GM18867 (cell line): Measurements from ENCODE around the gene WDR88.

ENCODE experiments used
- ATAC-seq: cut with Tn5 transposase; IDR thresholded peaks from one replicate; pipeline ENCODE4 v1.9.1; 2021; ENCODE audit warnings: mild to moderate bottlenecking, moderate library complexity; ENCODE audit not compliant: unreplicated experiment

Gene WDR88

DNA sequence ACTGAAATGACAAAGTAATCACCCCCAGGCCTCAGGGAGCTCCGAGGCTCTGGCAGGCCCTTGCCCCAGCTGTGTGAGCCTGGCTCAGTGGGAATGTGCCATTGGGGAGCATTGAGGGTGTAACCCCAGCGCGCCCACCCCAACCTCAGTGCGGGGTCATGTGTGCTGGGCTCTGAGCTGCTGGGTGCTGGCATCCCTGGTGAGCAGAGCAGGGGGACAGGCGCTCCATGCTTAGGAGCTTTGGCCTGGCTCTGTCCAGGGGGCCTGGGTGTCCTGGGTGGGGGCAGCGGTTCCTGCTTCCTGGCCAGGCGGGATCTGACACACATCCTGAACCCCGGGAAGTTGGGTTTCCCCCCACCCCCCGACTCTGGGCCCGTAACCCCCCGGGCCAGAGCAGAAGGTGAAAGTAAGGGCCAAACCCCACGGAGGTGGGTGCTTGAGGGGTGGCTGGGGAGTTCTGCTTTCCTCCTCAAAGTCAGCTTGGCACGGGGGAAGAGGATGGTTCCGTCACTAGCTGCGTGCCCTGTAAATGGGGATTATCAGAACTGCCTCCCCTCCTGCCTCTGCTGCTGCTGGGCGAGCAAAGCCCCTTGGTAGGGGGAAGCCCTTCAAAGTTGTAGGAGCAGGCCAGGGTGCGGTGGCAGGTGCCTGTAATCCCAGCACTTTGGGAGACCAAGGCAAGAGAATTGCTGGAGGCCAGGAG is 63.9 kb downstream of the WDR88 start:
- no peak for ATAC-seq

DNA sequence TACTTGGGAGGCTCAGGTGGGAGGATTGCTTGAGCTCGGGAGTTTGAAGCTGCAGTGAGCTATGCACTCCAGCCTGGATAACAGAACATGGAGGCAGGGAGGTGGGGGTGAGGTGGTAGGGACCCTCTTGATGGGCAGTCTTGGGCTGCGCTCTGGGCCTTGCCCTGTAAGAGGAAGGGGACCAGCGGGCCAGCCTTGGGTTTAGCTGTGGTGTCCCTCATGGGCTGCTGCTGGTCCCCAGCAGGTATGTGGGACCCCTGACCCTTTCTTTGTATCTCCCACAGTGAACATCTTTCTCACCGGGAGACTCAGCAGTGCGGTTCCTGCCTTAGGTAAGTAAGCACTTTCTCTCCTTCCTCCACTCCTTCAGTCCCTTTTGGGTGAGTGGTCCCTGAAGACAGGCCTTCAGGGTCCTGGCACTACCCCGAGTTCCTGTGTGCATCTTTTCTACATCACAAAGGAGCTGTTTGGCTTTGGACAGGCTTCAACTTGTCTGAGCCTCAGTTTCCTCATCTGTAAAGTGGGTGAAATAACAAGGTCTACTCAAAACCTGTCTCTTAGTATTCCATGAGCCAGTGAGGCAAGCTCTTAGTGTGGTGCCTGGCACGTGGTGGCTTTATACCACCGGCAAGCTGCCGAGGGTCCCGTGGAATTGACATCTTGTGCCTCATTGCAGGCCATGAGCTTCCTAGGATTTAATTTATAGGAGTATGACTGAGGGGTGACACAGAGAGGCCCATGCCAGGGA is 64.7 kb downstream of the WDR88 start:
- ATAC-seq = no peak

DNA sequence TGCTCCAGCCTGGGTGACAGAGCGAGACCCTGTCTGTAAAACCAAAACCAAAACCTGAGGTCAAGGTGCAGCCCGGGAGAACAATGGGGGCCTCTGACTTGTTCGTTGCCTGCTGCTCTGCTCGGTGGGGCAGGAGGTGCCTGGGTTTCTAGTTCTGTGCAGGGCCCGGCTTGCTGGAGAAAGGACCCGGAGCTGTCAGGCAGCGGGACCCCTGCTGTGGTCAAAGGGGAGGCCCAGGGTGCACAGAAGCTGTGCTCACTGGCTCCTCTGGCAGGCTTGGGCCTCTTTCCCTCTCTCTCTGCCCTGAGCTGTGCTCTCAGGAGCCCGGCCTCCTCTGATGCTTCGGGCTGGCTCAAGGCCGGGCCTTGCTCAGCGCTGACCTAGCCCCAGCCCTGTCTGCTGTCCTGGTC is 65.7 kb downstream of the WDR88 start:
- no peak for ATAC-seq

DNA sequence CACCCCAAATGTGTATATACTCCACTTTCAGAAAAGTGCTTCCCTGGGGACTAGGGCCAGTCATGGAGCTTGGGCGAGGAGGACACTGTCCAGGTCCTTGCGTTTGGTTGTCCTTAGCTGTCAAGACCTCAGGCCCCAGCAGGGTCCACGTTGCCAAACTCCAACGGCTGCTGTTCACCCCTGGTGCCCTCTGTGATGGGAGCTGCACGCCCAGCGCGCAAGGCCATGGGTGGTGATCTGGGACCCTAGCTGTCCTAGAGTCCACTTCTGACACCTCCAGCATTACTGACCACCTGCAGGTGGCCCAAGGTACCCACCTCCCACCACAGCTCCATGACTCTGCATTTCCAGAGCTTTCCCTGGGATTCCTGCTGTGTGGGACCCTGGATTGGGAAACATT is 66.3 kb downstream of the WDR88 start:
- ATAC-seq = no peak

DNA sequence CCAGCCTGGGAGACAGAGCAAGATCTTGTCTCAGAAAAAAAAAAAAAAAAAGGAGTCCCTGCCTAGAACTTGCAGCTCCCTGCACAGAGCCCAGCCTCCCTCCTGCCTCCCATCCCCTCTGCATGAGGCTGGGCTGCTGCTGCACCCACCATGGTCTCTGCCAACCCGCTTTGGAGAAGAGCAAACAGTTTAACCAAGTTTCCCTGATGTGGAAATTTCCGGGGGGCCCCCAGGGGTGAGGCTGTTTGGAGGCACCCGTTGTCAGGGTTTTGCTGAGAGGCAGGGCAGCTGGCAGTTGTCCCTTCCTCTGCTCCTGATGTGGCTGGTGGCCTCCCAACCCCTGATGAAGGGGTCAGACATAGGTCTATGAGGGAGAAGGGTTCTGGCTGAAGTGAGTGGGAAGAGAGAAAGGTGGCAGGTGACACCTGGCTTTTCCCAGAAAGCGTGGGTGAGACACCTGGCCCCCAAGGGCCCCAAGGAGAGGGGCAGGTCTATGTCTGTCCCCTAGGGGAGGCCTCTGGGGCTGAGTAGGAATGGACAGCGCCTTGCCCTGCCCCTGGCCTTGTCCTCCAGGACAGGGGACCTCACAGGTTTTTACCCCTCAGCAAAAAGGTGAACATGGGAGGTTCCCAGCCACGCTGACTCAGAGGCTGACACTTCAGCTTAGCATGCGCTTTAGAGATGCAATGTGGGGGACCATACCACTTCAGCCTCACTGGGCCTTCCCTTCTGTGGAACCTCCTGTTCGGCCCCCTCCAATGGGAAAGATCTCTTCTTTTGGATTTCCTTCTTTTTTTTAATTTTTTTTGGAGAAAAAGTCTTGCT is 67.7 kb downstream of the WDR88 start:
- ATAC-seq = no peak

DNA sequence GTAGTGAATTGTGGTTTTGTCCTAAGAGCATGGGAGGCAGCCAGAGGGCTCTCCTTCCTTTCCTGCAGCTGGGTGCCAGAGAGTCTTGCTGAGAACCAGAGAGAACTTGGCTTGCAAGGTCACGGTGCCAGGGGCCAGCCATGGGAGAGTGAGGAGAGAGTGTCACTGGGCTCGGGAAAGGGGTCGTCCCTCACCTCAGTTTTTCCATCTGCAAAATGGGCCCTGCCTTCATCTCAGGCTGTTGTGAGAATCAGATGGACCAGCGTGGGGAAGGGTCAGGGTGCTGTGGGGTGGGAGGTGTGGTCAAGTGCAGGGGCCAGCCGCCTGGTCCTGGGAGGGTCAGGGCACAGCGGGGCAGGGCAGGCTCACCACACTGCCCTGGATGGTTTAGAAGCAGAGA is 69.6 kb downstream of the WDR88 start:
- ATAC-seq = no peak

DNA sequence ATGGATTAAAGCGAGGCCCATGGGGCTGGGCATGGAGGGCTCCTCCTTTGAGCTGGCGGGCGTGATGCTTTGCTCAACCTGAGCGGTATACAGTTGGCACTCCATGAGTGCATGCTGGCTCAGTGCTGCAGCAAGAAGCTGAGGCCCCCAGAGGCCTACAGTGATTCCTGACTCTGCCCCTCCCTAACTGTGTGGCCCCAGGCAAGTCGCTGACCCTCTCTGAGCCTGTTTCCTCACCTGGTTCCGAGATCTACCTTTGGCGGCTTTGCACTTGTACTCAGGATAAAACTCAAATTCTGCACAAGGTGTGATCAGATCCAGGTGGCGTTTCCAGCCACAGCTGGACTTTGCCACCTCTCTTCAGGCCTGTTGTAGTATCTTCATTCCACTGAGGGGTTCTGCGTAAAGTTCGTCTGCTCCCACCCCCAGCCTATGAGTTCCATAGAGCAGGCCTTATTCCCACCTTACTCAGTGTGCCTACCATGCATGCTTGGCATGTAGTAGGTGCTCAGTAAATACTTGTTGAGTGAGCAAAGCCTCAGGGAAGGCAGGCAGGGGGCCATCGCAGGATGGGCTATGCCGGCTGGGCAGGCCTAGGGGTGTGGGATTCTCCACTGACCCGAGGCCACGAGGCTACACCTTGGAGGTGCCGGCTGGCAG is 70.1 kb downstream of the WDR88 start:
- no peak for ATAC-seq

- no peak for ATAC-seq
These were observed 70.9 kb downstream of the WDR88 start for GRCh38 chr19:33202546-33203507.

GRCh38 chr19:33203529-33203928 is 71.6 kb downstream of the WDR88 start:
- no peak for ATAC-seq

DNA sequence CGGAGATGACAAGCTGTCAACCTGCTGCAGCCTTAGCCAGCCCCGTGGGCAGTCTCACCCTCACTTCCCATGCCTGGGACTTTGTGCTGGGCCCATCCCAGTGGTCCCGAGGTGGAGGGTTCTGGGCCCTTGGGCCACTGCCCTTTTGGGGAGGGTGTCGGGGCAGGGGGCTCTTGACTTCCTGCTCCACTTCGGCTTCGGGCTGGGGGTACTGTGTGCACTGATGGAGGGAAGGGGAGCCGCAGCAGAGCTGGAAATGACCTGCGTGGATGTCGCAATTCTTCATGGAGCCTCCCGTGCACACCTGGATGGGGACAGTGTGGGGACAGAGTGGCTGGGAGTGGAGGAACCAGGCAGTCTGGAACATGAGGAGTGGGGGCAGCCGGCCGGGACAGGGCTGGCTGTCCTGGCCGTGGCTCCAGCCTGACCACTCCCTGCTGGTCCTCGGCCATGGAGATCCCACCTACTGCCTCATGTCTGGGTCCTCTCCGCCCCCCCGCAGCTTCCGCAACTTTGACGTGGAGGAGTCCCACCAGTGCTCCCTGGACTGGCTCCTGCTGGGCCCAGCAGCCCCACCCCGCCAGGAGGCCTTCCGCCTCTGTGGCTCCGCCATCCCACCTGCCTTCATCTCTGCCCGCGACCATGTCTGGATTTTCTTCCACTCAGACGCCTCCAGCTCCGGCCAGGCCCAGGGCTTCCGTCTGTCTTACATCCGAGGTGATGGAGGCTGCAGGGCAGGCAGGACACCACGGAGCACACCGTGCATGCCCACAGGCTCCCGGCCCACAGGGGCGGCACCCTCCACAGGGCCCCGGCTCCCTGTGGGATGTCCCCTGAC is 72.4 kb downstream of the WDR88 start:
- ATAC-seq = no peak

GRCh38 chr19:33205110-33205509 is 73.2 kb downstream of the WDR88 start:
- no peak for ATAC-seq

GRCh38 chr19:33205531-33206260 is 73.8 kb downstream of the WDR88 start:
- ATAC-seq = no peak

DNA sequence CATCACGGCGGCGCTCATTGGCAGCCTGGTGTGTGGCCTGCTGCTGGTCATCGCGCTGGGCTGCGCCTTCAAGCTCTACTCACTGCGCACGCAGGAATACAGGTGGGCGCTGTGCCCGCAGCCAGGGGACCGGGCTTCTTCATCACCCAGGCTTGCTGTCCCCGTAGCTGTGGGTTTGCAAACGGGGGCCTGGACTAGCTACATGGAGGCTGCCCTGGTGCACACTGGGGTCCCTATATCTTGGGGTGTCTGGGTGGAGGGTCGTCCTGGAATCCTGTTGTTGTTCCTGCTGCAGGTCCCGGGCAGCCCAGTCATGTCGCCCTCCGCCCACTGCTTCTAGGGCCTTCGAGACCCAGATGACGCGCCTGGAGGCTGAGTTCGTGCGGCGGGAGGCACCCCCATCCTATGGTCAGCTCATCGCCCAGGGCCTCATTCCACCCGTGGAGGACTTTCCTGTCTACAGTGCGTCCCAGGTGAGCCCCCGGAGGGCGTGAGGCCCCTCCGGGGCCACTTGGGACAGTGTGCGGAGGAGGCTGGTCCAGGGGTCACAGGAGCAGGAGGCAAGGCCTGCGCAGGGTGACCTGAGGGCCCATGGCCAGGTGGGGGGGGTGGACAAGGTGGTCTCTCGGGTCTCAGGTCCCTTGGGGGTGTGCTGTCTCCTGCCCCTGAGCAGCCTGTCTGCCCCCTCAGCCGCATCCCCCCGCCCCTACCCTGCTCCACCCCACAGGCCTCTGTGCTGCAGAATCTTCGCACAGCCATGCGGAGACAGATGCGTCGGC is 74.5 kb downstream of the WDR88 start:
- no peak for ATAC-seq

- ATAC-seq = no peak
These were observed 75.2 kb downstream of the WDR88 start for GRCh38 chr19:33207040-33207620.

DNA sequence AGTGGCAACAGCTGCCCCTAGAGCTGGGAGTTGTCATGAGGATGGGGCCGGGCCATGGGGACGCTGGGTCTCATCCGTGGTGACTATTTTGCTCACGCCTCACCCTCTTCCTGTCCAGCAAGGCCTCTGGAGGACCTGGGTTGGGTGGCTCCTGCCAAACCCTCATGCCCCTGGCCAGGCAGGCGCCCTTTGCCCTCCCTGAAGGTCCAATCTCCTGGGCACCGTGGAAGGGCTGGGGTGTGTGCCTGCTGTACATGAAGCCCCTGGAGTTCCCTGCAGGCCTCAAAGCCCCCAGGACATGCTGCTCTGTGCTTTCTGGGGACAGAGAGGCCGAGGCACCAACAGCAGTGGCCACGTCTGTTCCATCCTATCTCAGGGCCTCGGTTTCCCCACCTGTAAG is 76.0 kb downstream of the WDR88 start:
- no peak for ATAC-seq

DNA sequence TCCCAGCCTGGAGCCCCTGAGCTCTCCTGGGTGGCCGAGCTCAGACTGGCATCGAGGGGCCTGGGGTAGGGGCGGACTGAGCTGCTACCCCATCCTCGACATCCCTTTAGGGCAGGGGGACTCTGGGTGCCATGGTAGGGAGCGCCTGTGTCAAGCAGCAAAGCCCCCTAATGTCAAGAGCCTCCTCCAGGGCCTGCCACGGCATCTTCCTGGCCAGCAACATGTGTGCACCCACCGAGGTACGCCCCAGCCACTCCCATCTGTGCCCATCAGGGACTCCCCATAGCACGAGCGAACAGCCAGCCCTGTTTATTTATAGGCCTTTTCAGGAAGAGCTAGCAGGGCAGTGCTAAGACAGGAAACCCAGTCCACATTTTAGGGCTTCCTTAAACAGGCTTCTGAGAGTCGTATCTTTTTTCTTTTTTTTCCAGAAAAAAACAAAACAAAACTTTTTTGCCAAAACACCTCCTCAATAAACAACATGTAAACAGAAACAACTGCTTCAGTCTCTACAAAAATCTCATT is 76.5 kb downstream of the WDR88 start:
- ATAC-seq = no peak
